Heart left ventricle (tissue), 13 donors: ENCODE measurements around the gene ATXN1.

Experiments used
- POLR2A ChIP-seq, 2 donors: fragments of 450-650 bp; IDR thresholded peaks; one replicate each; pipeline ENCODE4 v1.6.1; 2017; ENCODE audit warnings: antibody characterized with exemption in 2 of 2, mild to moderate bottlenecking in 2 of 2, moderate library complexity in 2 of 2
- TF ChIP-seq, protein P1 (sequence below), 12 donors: fragments of 200-600 bp; sonication (generic) in 4 of 12; IDR thresholded peaks; one replicate each; pipeline versions ENCODE4 v1.5.0 to v1.8.0; 2018 to 2022; ENCODE audit warnings: antibody characterized with exemption in 12 of 12, mild to moderate bottlenecking in 5 of 12
- donor health status: ischemic (EF 13 %, LVEDD 7.1; RV severe dilation, severe dysfunction).
- donor health status: DM: no; HTN: yes; CAD: no.
- donor health status: DM: no; HTN: no; CAD: no.
- donor health status: ischemic (EF 25% LVEDD 6.9; RV normal size, moderate dysfunction).
- donor health status: ischemic (EF 25% LVEDD 5.7; RV mildly dilated, moderate dysfunction).
- donor health status: ischemic (EF 35%, LVEDD 5.7; RV mildly dilated, moderate dysfunction).
- donor health status: nonischemic (EF 11% LVEDD 7.7; RV severe dilation, severe dysfunction).
- donor health status: DM: yes; HTN: yes; CAD: no.
- donor health status: PGD.
- donor health status: ischemic (EF 29% LVEDD 5.4; RV normal size, mild dysfunction).
- donor health status: nonischemic (EF 23%, LVEDD 6.1; RV moderate dilation, normal function).

DNA sequence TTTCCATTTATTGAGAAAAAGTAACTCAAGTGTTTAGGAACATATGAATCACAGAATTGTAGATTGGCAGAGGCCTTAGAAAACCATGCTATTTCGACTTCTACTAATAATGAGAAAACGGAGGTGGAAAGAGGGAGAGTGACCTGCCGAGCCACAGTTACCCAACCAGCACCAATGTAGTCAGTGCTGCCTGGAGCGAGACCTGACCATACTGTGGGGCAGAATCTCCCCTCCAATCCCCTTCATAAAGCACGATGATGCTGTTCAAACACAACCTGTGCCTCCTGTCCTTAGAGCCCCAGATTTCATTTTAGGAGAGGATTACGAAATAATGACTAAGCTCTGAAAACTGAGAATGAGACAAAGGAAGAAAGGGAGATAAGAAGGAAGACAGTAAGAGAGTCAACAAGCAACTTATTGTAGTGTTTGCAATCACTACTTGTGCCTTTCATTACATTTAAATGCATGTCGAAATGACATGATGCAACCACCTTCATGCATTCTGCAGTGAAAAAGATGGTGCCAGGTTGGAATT is 70.6 kb downstream of the ATXN1 start:
- TF ChIP-seq, protein P1, sequence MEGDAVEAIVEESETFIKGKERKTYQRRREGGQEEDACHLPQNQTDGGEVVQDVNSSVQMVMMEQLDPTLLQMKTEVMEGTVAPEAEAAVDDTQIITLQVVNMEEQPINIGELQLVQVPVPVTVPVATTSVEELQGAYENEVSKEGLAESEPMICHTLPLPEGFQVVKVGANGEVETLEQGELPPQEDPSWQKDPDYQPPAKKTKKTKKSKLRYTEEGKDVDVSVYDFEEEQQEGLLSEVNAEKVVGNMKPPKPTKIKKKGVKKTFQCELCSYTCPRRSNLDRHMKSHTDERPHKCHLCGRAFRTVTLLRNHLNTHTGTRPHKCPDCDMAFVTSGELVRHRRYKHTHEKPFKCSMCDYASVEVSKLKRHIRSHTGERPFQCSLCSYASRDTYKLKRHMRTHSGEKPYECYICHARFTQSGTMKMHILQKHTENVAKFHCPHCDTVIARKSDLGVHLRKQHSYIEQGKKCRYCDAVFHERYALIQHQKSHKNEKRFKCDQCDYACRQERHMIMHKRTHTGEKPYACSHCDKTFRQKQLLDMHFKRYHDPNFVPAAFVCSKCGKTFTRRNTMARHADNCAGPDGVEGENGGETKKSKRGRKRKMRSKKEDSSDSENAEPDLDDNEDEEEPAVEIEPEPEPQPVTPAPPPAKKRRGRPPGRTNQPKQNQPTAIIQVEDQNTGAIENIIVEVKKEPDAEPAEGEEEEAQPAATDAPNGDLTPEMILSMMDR (IDR thresholded peaks at IDR 0.05) = no peak
- TF ChIP-seq POLR2A (IDR thresholded peaks at IDR 0.05) = no peak
